ENCODE results near the gene PNPLA5. TPM values are rescaled to one million over a fixed set of nuclear protein-coding genes. Genes with fewer than 3 reads are reported as not detected.

The PNPLA5 gene
- total and polyA plus RNA-seq, 4 donors, result not detected

DNA sequence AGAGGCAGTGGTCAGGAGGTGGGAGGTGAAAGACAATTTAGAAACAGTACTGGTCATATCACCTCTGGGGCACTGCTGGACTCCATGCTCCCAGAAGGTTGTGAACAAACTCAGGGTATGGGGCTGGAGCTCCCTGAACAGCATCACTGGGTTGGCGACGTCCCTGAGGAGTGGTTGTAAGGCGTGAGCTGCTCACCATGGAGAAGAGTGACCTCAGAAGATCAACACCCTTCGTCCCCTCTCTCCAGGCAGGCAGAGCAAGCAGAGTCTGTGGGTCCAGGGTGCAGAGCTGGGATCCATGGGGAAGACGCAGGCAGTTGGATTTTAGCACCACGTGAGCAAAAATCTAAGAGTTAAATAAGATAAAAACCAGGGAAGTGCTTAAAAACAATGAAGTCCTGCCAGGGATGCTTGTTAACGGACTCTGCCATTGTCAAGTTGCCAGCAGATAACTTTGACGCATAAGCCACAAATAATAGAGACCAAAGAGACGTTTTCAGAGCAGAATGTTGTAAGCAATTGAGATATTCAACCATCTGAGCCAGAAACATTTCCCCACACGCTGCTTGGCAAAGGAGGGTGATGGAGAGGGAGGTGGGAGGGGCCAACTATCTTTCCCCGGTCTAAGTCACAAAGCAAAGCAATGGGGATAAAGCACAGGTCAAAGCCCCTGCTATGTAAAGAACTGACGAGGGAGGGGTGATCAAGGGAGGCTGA is 13.6 kb downstream of the PNPLA5 start (continued):
- TF ChIP-seq, protein P1, sequence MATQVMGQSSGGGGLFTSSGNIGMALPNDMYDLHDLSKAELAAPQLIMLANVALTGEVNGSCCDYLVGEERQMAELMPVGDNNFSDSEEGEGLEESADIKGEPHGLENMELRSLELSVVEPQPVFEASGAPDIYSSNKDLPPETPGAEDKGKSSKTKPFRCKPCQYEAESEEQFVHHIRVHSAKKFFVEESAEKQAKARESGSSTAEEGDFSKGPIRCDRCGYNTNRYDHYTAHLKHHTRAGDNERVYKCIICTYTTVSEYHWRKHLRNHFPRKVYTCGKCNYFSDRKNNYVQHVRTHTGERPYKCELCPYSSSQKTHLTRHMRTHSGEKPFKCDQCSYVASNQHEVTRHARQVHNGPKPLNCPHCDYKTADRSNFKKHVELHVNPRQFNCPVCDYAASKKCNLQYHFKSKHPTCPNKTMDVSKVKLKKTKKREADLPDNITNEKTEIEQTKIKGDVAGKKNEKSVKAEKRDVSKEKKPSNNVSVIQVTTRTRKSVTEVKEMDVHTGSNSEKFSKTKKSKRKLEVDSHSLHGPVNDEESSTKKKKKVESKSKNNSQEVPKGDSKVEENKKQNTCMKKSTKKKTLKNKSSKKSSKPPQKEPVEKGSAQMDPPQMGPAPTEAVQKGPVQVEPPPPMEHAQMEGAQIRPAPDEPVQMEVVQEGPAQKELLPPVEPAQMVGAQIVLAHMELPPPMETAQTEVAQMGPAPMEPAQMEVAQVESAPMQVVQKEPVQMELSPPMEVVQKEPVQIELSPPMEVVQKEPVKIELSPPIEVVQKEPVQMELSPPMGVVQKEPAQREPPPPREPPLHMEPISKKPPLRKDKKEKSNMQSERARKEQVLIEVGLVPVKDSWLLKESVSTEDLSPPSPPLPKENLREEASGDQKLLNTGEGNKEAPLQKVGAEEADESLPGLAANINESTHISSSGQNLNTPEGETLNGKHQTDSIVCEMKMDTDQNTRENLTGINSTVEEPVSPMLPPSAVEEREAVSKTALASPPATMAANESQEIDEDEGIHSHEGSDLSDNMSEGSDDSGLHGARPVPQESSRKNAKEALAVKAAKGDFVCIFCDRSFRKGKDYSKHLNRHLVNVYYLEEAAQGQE (IDR thresholded peaks at IDR 0.05), result no peak
- TF ChIP-seq RAD21 (IDR thresholded peaks at IDR 0.05), result no peak

DNA sequence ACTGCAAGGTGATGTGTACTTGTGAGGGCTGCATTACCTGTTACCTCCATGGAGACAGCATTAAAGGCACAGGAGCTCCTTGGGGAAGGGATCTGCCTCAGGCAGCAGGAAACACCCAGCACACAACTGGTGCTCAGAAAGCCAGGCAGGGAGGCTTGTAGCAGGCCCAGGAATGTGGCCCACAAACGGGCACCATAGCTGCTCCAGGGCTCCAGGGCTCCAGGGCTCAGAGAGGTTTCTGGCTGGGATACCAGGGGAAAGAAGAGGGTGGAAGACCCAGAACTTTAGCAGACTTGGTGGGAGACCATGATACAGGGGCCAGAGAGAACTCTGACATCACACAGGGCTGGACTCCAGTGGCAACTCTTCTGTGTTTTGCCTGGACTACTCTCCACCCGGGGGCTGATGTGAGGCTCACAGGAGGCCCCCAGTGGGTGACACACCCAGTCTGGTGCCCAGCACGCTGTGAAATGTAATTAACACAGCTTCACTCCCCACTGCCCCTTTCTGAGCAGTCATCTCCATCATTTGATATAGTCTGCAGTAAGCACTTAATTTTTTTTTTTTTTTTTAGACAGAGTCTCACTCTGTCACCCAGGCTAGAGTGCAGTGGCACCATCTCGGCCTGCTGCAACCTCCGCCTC is 14.8 kb downstream of the PNPLA5 start:
- no peak overlapping the region for H3K9ac ChIP-seq (ENCODE audit: low read depth in 1 of 2, low read length in 2 of 2)
- WGBS, result 61% methylated on average over 5 of the region's 5 CpGs
- TF ChIP-seq FOXA2 (IDR thresholded peaks at IDR 0.05) (no peak), RAD21 (IDR thresholded peaks at IDR 0.05) (no peak), HNF4A (conservative IDR thresholded peaks at IDR 0.05) (no peak), FOXA1 (IDR thresholded peaks at IDR 0.05) (no peak), RXRA (IDR thresholded peaks at IDR 0.05) (no peak), NR2F2 (IDR thresholded peaks at IDR 0.05) (no peak), YY1 (IDR thresholded peaks at IDR 0.05) (no peak), HNF4G (IDR thresholded peaks at IDR 0.05) (no peak), TAF1 (conservative IDR thresholded peaks at IDR 0.05) (no peak), GABPA (IDR thresholded peaks at IDR 0.05 in 1 of 2, conservative IDR thresholded peaks at IDR 0.05 in 1 of 2) (no peak)
- TF ChIP-seq, protein P2, sequence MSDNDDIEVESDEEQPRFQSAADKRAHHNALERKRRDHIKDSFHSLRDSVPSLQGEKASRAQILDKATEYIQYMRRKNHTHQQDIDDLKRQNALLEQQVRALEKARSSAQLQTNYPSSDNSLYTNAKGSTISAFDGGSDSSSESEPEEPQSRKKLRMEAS (IDR thresholded peaks at IDR 0.05), result no peak
- TF ChIP-seq, protein P3, sequence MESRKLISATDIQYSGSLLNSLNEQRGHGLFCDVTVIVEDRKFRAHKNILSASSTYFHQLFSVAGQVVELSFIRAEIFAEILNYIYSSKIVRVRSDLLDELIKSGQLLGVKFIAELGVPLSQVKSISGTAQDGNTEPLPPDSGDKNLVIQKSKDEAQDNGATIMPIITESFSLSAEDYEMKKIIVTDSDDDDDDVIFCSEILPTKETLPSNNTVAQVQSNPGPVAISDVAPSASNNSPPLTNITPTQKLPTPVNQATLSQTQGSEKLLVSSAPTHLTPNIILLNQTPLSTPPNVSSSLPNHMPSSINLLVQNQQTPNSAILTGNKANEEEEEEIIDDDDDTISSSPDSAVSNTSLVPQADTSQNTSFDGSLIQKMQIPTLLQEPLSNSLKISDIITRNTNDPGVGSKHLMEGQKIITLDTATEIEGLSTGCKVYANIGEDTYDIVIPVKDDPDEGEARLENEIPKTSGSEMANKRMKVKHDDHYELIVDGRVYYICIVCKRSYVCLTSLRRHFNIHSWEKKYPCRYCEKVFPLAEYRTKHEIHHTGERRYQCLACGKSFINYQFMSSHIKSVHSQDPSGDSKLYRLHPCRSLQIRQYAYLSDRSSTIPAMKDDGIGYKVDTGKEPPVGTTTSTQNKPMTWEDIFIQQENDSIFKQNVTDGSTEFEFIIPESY (IDR thresholded peaks at IDR 0.05), result no peak
- TF ChIP-seq, protein P4, sequence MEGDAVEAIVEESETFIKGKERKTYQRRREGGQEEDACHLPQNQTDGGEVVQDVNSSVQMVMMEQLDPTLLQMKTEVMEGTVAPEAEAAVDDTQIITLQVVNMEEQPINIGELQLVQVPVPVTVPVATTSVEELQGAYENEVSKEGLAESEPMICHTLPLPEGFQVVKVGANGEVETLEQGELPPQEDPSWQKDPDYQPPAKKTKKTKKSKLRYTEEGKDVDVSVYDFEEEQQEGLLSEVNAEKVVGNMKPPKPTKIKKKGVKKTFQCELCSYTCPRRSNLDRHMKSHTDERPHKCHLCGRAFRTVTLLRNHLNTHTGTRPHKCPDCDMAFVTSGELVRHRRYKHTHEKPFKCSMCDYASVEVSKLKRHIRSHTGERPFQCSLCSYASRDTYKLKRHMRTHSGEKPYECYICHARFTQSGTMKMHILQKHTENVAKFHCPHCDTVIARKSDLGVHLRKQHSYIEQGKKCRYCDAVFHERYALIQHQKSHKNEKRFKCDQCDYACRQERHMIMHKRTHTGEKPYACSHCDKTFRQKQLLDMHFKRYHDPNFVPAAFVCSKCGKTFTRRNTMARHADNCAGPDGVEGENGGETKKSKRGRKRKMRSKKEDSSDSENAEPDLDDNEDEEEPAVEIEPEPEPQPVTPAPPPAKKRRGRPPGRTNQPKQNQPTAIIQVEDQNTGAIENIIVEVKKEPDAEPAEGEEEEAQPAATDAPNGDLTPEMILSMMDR (IDR thresholded peaks at IDR 0.05; ENCODE audit: low read depth, low read length, missing input control), result no peak
- TF ChIP-seq, protein P1 (IDR thresholded peaks at IDR 0.05), result no peak
- H3K4me3 ChIP-seq (ENCODE audit: low read depth in 1 of 3, low read length in 3 of 3), result no peak overlapping the region
- no peaks in the 10 kb centered on the region for H3K9me3 ChIP-seq (ENCODE audit: control insufficient read depth in 4 of 4, low read length in 3 of 4)
- no peak for DNase-seq (ENCODE audit: low spot score)
- H3K36me3 ChIP-seq (ENCODE audit: control insufficient read depth in 4 of 4, insufficient read depth in 3 of 4, low read depth in 1 of 4, low read length in 3 of 4), result no peaks in the 10 kb centered on the region
- H3K4me1 ChIP-seq (ENCODE audit: control insufficient read depth in 4 of 4, insufficient read depth in 4 of 4, low read length in 3 of 4), result peaks cover 0 to 4% (median 2%) of the 10 kb centered on the region in 4 donors
- no peak overlapping the region for H3K27ac ChIP-seq (ENCODE audit: low read depth in 1 of 2, low read length in 2 of 2)
- H3K27me3 ChIP-seq (ENCODE audit: control insufficient read depth in 4 of 4, insufficient read depth in 4 of 4, low read length in 3 of 4), result peaks cover 0 to 5% (median 0%) of the 10 kb centered on the region in 4 donors

All from liver (tissue), 9 donors.